M059J (cell line): Measurements from ENCODE around the gene INO80C. TPM values are rescaled to one million over a fixed set of nuclear protein-coding genes. Genes with fewer than 3 reads are reported as not detected.

Experiments used
- DNase-seq: peaks from one replicate; pipeline ENCODE4 v3.0.0-alpha.2; 2012; ENCODE audit warnings: low read depth
- total RNA-seq: library from RNA; depleted of rRNA; stranded (reverse); fragments of >200 nt; shearing (Covaris generic); gene quantifications from 2 replicates; pipeline ENCODE4 v1.2.3, GENCODE V29; 2014; rRNA removed

INO80C gene, protein sequence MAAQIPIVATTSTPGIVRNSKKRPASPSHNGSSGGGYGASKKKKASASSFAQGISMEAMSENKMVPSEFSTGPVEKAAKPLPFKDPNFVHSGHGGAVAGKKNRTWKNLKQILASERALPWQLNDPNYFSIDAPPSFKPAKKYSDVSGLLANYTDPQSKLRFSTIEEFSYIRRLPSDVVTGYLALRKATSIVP
- 3.4 and 6.5 TPM in 2 replicates for total RNA-seq

DNA sequence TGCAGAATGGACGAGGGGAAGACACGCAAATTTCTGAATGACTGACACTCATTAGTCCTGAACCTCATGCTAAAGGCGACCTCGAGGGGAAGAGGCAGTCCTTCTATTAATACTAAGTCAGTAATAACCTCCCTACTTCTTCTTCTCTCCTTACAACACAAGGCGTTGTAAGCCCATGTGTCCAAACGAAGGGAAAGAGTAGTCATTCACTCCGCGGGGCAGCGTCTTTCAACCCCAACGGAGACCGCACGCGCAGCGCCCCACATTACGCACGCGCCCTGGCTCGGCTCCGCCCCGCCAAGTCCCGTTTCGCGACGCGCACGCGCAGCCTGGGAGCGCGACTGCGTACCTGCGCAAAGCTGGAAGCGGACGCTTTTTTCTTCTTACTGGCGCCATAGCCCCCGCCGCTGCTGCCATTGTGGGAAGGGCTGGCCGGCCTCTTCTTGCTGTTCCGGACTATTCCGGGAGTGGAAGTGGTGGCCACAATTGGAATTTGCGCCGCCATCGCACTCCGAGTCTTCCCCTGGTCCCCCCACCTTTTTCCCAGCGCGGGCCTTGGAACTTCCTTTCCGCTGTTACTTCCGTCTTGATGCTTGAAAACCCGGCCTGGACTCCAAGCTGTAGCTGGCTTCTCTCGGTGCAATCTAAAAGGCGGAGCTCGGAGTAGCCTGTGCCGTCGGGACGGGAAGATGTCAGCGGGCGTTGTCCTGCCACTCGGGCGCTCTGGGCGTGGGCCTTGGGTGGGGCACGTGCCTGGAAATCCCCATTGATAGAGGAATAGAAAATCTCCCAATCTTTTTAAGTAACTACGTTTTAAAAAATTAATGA, at the start of gene INO80C:
INO80C (minus strand) TSS at position 591 of the 828 bp plus-strand sequence; CDS start at position 505, 86 bp downstream.
- DNase-seq = peak; percentile 90

DNA sequence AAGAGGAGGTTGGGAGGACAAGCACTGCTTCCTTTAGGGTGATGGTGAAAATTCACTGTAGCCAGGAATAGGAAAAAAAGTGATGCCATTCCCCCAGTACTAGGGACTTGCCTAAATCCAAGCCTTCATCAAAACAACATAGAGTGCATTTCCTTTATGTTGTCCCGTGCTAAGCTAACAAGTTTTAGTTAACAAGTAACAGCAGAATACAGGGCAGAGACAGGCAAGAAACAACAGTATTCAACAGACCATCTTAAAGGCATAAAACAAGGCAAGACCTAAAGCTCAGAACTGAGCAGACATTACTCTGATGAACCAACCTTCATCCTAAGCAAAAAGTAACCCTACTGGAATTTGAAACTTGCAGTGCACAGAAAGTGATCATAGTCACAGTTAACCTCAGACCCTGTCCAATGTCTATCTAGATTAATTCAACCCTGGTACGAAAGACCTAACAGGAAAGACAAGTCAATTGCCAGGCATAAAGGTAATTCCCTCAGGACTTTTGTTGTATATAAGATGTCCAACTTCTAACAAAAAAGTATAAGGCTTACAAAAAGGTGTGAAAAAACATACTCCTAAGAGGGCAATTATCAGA, 49.3 kb upstream of the INO80C start:
- no peak for DNase-seq

GRCh38 chr18:35542356-35542755, 44.6 kb upstream of the INO80C start:
- no peak for DNase-seq

GRCh38 chr18:35535297-35535696, 37.5 kb upstream of the INO80C start:
- DNase-seq = no peak

DNA sequence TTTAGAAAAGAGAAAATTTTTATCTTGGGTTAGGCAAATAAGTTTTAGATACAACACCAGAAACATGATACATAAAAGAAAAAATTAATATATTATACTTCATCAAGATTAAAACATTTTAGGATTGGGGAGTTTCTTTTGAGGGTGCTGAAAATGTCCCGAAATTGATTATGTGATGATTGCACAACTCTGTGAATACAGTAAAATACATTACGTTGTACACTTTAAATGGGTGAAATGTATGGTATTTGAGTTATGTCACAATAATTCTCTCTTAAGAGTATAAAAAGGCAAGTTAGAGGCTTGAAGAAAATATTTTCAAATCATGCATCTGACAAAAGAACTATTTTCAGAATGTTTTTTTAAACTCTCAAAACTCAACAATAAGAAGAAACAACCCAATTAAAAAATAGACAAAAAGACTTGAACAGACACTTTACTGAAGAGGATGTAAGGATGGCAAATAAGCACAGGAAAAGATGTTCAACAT, 36.2 kb upstream of the INO80C start:
- no peak for DNase-seq

- DNase-seq = no peak
Measured at GRCh38 chr18:35528749-35529274, 31.1 kb upstream of the INO80C start.

DNA sequence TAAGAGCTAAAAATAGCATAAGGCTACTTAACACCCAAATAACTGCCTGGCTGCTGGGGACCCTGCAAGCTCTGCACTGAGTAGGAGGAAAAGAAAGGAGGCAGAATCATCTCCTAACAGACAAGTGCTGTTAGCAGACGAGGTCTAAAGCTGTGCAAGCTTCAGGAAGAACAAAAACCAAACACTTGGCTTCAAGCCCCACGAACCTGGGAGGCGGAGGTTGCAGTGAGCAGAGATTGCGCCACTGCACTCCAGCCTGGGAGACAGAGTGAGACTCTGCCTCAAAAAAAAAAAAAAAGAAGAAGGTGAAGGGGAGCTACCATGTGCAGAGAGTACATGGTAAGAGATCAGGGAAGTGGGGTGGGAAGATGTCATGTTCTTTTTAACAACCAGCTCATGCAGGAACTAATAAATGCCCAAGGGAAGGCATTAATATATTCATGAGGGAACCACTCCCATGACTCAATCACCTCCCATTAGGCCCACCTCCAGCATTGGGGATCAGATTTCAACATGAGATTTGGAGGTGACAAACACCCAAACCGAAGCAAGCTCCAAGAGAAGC, 28.8 kb upstream of the INO80C start:
- DNase-seq = peak; percentile 69

GRCh38 chr18:35525795-35526494, 28.2 kb upstream of the INO80C start:
- no peak for DNase-seq

- DNase-seq = no peak
Measured at GRCh38 chr18:35524226-35524625, 26.5 kb upstream of the INO80C start.

GRCh38 chr18:35522130-35522959, 24.6 kb upstream of the INO80C start:
- DNase-seq = no peak

DNA sequence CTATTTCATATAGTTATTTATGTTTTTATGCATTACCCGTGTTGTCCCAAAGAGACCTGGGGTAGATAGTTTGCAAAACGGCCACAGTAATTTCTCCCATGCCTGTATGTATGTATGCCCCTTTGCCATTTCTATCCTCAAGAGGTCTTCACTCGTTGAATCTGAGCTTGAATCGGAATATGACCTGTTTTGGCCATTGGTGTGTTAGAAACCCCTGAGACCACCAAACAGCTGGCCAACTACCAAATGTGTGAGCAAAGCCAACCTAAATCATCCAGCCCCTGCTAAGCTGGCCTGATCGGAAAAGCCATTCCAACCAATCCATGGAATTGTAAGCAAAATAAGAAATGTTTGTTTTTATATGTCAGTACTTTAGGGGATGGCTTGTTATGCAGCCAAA, 23.4 kb upstream of the INO80C start:
- no peak for DNase-seq

- no peak for DNase-seq
Measured at GRCh38 chr18:35519148-35519899, 21.6 kb upstream of the INO80C start.

DNA sequence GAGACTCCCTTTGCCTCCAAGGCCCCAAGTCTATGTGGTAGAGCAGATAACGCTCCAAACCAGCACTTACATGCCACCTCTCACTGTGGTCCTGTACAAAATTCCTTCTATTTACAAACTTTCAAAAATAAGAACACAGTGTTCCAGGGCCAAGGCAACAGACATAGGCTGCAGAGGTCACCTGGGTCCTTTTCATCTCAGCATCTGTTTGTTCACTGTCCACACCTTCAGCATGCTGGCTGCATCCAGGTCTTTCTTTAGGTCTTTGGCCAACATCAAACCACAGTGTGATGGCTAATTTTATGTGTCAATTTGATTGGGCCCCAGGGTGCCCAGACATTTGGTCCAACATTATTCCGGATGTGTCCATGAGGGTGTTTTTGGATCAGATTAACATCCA, 20.0 kb upstream of the INO80C start:
- no peak for DNase-seq

DNA sequence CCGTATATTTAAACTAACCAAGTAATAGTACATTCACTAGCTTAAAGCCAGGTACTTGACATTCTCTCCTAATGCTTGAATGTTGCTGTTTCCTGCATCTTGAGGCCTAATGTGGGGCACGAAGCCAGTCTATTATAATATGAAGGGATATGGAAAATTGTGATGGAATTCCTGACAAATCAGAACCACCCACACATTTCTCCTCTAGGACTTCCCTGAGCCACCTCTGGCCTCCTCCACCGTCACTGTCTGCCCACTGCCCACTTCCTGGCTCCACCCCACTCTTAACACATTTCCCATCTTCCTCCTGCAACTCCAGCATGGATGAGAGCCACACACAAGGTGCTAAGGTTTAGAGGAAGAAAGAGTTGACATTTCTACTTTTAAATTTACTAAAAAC, 19.0 kb upstream of the INO80C start:
- no peak for DNase-seq

DNA sequence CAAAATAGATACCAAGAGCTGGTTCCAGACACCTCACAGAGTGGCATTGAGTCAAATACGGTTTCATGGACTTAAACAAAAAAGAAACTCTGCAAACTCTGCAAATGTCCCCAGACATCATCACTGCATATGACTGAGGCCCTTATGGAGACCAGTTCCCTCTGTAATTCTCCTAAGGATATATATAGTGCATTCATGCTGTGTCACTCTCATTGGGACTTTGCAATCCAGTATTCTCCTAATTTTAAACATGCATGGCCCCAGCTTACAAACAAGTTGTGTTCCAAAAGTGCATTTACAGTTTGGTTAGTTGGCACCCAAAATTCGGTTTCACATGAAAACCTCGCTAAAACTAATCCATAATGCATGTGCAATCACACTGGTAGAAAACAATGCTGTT, 18.6 kb upstream of the INO80C start:
- no peak for DNase-seq

DNA sequence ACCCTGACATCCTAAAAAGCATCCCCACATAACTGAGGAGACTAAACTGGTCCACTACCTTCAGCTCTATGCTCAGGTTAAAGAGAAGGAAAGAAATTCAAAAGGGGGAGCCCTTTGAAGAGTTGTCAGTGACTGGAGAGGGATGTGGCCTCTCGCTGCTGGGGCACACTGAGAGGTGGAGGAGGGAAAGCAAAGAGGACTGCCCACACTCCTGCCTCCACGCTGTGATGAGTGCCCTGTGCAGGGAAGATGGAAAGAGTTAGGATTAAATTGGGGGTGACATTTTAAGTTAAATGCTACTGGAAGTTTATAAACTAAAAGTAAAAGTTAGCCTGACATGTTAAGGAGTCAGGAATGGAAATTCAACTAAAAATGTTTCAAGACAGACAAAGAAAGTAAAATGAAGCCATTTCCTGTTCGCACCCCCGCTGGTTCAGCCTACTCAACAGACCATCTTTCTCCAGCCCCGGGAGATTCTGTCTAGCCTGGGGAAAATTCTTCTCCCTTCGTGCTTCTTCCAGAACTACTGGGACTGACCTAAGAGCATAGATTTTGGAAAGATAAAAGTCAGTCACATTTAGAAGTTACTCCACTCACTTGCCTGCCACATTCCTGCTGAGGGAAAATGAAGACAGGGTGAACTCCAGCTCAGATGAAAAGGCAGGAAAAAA, 17.8 kb upstream of the INO80C start:
- DNase-seq = peak; percentile 44

- DNase-seq = no peak
Measured at GRCh38 chr18:35514752-35515459, 17.1 kb upstream of the INO80C start.

- DNase-seq = no peak
Measured at GRCh38 chr18:35514283-35514682, 16.5 kb upstream of the INO80C start.
